PC-9 (cell line): ENCODE measurements around the gene CHD5. TPM values are rescaled to one million over a fixed set of nuclear protein-coding genes. Genes with fewer than 3 reads are reported as not detected.

ENCODE experiments used
- BruUV-seq: library from RNA; stranded (reverse); fragments of 400-500 nt; replicated peaks from 2 replicates; lab custom pipeline; 2021; lab: Mats Ljungman, UMichigan
- CTCF ChIA-PET: fragments of 300-600 bp; sonication (Branson Sonifier 250); formaldehyde crosslinking; loops from one replicate; lab custom pipeline; 2022; ENCODE audit warnings: antibody characterized with exemption; lab: Charles Lee
- POLR2A ChIA-PET: fragments of 300-600 bp; sonication (Branson Sonifier 250); formaldehyde crosslinking; loops from one replicate; lab custom pipeline; 2022; ENCODE audit warnings: antibody characterized with exemption; ENCODE audit not compliant: unreplicated experiment; lab: Charles Lee
- DNase-seq, 2 experiments: peaks; one replicate each; pipeline versions ENCODE4 v3.0.0 to v3.0.0-alpha.2; 2015 to 2022; ENCODE audit warnings: mixed read lengths in 1 of 2
- H2AFZ ChIP-seq: fragments of 200-600 bp; sonication (generic); 2 replicates; pipeline ENCODE4 v1.8.1; 2017; ENCODE audit warnings: antibody characterized with exemption
- H3F3A ChIP-seq: fragments of 200-600 bp; sonication (generic); 2 replicates; pipeline ENCODE4 v1.8.1; 2017; ENCODE audit warnings: antibody characterized with exemption, mild to moderate bottlenecking, low read depth; ENCODE audit not compliant: insufficient read depth
- H3K27ac ChIP-seq: fragments of 200-600 bp; sonication (generic); 2 replicates; pipeline ENCODE4 v1.6.1; 2016; ENCODE audit warnings: mixed run types
- H3K27me3 ChIP-seq: fragments of 200-600 bp; sonication (generic); 2 replicates; pipeline ENCODE4 v1.6.1; 2016; ENCODE audit warnings: low read depth, mixed run types; ENCODE audit not compliant: insufficient read depth
- H3K36me3 ChIP-seq: fragments of 200-600 bp; sonication (generic); 2 replicates; pipeline ENCODE4 v1.6.1; 2016; ENCODE audit warnings: low read depth, mixed run types
- H3K4me1 ChIP-seq: fragments of 200-600 bp; sonication (generic); replicated peaks from 2 replicates; pipeline ENCODE4 v1.6.1; 2016; ENCODE audit warnings: mixed run types; ENCODE audit not compliant: insufficient read depth
- H3K4me2 ChIP-seq: fragments of 200-600 bp; sonication (generic); 2 replicates; pipeline ENCODE4 v1.6.1; 2017; ENCODE audit warnings: mixed run types
- H3K4me3 ChIP-seq: fragments of 200-600 bp; sonication (generic); 2 replicates; pipeline ENCODE4 v1.6.1; 2016; ENCODE audit warnings: mixed run types
- H3K79me2 ChIP-seq: fragments of 200-600 bp; sonication (generic); 2 replicates; pipeline ENCODE4 v1.6.1; 2017; ENCODE audit warnings: low read depth, mixed run types
- H3K9me2 ChIP-seq: fragments of 200-600 bp; sonication (generic); 2 replicates; pipeline ENCODE4 v1.8.1; 2017; ENCODE audit warnings: mild to moderate bottlenecking; ENCODE audit not compliant: insufficient read depth
- H3K9me3 ChIP-seq: fragments of 200-600 bp; sonication (generic); 2 replicates; pipeline ENCODE4 v1.8.1; 2016; ENCODE audit warnings: low read depth; ENCODE audit not compliant: insufficient read depth
- H4K20me1 ChIP-seq: fragments of 200-600 bp; sonication (generic); 2 replicates; pipeline ENCODE4 v1.8.1; 2017; ENCODE audit not compliant: insufficient read depth
- EZH2 ChIP-seq: fragments of 200-600 bp; sonication (generic); IDR thresholded peaks from 2 replicates; pipeline ENCODE4 v1.8.0; 2017; ENCODE audit warnings: antibody characterized with exemption, low read depth
- intact Hi-C: fragments of 100-400 bp; cut with micrococcal nuclease; formaldehyde crosslinking; loops from one replicate; pipeline ENCODE4 v1.10.0; 2022; ENCODE audit not compliant: unreplicated experiment
- total RNA-seq: library from RNA; stranded (reverse); gene quantifications from 2 replicates; pipeline ENCODE4 v1.2.3, GENCODE V29; 2021
- TF ChIP-seq, protein P1 (sequence below): fragments of 200-600 bp; sonication (generic); conservative IDR thresholded peaks from 2 replicates; pipeline ENCODE4 v1.6.1; 2017; ENCODE audit warnings: mixed run types, antibody characterized with exemption, mild to moderate bottlenecking, moderate library complexity

The CHD5 gene
- total RNA-seq, 1 experiment from 2014 or later: 0.50 TPM

DNA sequence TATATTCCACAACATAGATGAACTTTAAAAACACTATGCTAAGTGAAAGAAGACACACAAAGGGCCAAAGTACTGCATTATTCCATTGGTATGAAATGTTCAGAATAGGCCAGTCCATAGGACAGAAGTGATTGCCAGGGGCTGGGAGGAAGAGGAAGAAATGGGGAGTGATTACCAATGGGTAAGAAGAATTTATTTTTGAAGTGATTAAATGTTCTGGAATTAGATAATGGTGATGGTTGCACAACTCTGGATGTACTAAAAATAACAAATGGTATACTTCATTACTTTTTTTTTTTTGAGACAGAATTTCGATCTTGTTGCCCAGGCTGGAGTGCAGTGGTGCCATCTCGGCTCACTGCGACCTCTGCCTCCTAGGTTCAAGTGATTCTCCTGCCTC lies 61.7 kb downstream of the CHD5 start:
- H3K27me3 ChIP-seq: no peaks in the 10 kb centered on the region
- BruUV-seq: no TSS peak
- ChIA-PET POLR2A (no interaction called here), CTCF (no interaction called here)
- intact Hi-C loops: no loop called here
- peaks cover 14% of the 10 kb centered on the region; the same call in 1 of the 2 replicates for H3K4me1 ChIP-seq
- H3K4me2 ChIP-seq: no peak overlapping the region
- H3K4me3 ChIP-seq: no peak overlapping the region
- 0 out of 2 replicates have a peak, but pooled peaks cover 3% of the 10 kb centered on the region for H3F3A ChIP-seq
- H4K20me1 ChIP-seq: no peaks in the 10 kb centered on the region
- DNase-seq: peak in 1 of 2 experiments; percentile 57
- no peak overlapping the region for H2AFZ ChIP-seq
- H3K36me3 ChIP-seq: no peaks in the 10 kb centered on the region
- no peaks in the 10 kb centered on the region for H3K9me3 ChIP-seq
- H3K79me2 ChIP-seq: no peaks in the 10 kb centered on the region
- H3K27ac ChIP-seq: no peak overlapping the region
- TF ChIP-seq, protein P1, sequence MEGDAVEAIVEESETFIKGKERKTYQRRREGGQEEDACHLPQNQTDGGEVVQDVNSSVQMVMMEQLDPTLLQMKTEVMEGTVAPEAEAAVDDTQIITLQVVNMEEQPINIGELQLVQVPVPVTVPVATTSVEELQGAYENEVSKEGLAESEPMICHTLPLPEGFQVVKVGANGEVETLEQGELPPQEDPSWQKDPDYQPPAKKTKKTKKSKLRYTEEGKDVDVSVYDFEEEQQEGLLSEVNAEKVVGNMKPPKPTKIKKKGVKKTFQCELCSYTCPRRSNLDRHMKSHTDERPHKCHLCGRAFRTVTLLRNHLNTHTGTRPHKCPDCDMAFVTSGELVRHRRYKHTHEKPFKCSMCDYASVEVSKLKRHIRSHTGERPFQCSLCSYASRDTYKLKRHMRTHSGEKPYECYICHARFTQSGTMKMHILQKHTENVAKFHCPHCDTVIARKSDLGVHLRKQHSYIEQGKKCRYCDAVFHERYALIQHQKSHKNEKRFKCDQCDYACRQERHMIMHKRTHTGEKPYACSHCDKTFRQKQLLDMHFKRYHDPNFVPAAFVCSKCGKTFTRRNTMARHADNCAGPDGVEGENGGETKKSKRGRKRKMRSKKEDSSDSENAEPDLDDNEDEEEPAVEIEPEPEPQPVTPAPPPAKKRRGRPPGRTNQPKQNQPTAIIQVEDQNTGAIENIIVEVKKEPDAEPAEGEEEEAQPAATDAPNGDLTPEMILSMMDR: no peak
- TF ChIP-seq EZH2: no peak
- H3K9me2 ChIP-seq: no peaks in the 10 kb centered on the region

DNA sequence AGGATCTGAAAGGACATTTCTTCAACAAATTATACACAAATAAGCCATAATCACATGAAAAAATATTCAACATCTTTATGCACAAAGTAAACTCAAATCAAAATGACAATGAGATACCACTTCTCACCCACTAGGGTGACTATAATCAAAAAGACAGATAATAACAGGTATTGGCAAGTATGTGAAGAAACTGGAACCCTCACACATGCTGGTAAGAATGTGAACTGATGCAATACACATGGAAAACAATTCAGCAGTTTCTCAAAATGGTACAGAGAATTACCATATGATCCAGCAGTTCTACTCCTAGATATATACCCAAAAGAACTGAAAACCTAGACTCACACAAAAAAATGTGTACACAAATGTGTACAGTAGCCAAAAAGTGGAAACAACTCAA lies 62.5 kb downstream of the CHD5 start:
- 0 out of 2 replicates have a peak, but pooled peaks cover 3% of the 10 kb centered on the region for H3F3A ChIP-seq
- H3K9me2 ChIP-seq: no peaks in the 10 kb centered on the region
- no peaks in the 10 kb centered on the region for H3K79me2 ChIP-seq
- peaks cover 14% of the 10 kb centered on the region; the same call in 1 of the 2 replicates for H3K4me1 ChIP-seq
- BruUV-seq: no TSS peak
- H3K4me2 ChIP-seq: no peak overlapping the region
- no peaks in the 10 kb centered on the region for H3K27me3 ChIP-seq
- H3K9me3 ChIP-seq: no peaks in the 10 kb centered on the region
- ChIA-PET POLR2A (no interaction called here), CTCF (no interaction called here)
- DNase-seq: no peak
- no peak overlapping the region for H3K27ac ChIP-seq
- intact Hi-C loops: no loop called here
- no peak overlapping the region for H3K4me3 ChIP-seq
- H3K36me3 ChIP-seq: no peaks in the 10 kb centered on the region
- H2AFZ ChIP-seq: no peak overlapping the region
- H4K20me1 ChIP-seq: no peaks in the 10 kb centered on the region
- no peak for TF ChIP-seq EZH2
- TF ChIP-seq, protein P1: no peak

DNA sequence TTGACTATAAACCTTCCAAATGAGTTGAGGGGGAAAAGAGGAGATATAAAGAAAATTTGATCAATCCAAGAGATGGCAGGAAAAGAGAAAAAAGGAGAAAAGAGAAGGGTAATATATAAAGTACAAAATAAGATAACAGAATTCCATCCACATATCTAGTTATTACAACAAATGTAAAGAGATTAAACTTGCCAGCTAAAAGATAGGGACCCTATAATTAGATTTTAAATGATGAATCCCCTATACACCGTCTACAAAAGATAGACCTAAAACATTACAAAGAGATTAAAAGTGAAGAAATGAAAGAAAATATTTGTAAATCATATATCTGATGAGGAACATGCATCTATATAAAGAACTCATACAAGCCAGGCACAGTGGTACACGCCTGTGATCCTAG lies 63.1 kb downstream of the CHD5 start:
- 0 out of 2 replicates have a peak, but pooled peaks cover 3% of the 10 kb centered on the region for H3F3A ChIP-seq
- ChIA-PET CTCF (no interaction called here), POLR2A (no interaction called here)
- H3K9me3 ChIP-seq: no peaks in the 10 kb centered on the region
- H2AFZ ChIP-seq: no peak overlapping the region
- peaks cover 14% of the 10 kb centered on the region; the same call in 1 of the 2 replicates for H3K4me1 ChIP-seq
- 0 out of 2 replicates have a peak, but pooled peaks cover 2% of the 10 kb centered on the region for H3K27me3 ChIP-seq
- H3K9me2 ChIP-seq: no peaks in the 10 kb centered on the region
- no peak for DNase-seq
- no peaks in the 10 kb centered on the region for H4K20me1 ChIP-seq
- H3K4me2 ChIP-seq: no peak overlapping the region
- no TSS peak for BruUV-seq
- H3K36me3 ChIP-seq: no peaks in the 10 kb centered on the region
- no peak overlapping the region for H3K27ac ChIP-seq
- no peak for TF ChIP-seq EZH2
- TF ChIP-seq, protein P1: no peak
- no peaks in the 10 kb centered on the region for H3K79me2 ChIP-seq
- intact Hi-C loops: no loop called here
- H3K4me3 ChIP-seq: no peak overlapping the region
